IPS-NIHi7 (cell line): ENCODE measurements around the gene SPDYE2.
"Not testable (repeated sequence)": the region's sequence is repeated elsewhere in the genome, so short reads cannot be mapped to it uniquely, and the experiment has no call there.

ENCODE experiments used
- DNase-seq: peaks from one replicate; pipeline ENCODE4 v3.0.0; 2012; ENCODE audit warnings: mixed read lengths; ENCODE audit errors: extremely low spot score

The SPDYE2 gene

GRCh38 chr7:102599699-102600098, 48.7 kb downstream of the SPDYE2 start:
- DNase-seq: not testable (repeated sequence)

- not testable (repeated sequence) for DNase-seq
Observed at GRCh38 chr7:102602317-102602716, 51.3 kb downstream of the SPDYE2 start.

GRCh38 chr7:102604431-102605145, 53.6 kb downstream of the SPDYE2 start:
- DNase-seq: not testable (repeated sequence)

GRCh38 chr7:102606848-102607247, 55.8 kb downstream of the SPDYE2 start:
- not testable (repeated sequence) for DNase-seq

- DNase-seq: not testable (repeated sequence)
Observed at GRCh38 chr7:102609734-102610133, 58.7 kb downstream of the SPDYE2 start.

GRCh38 chr7:102610441-102610840, 59.4 kb downstream of the SPDYE2 start:
- not testable (repeated sequence) for DNase-seq

GRCh38 chr7:102611013-102611674, 60.1 kb downstream of the SPDYE2 start:
- not testable (repeated sequence) for DNase-seq

- DNase-seq: not testable (repeated sequence)
Observed at GRCh38 chr7:102611675-102612325, 60.8 kb downstream of the SPDYE2 start.
